Left renal pelvis (tissue), 4 donors: ENCODE data around the gene TAF1A. TPM values are rescaled to one million over a fixed set of nuclear protein-coding genes. Genes with fewer than 3 reads are reported as not detected.

Experiments used
- DNase-seq, 4 donors: peaks; one replicate each; pipeline ENCODE4 v3.0.0-alpha.2; 2013; ENCODE audit warnings: low read depth in 4 of 4, low spot score in 3 of 4
- polyA plus RNA-seq, 4 donors: library from polyadenylated mRNA; unstranded; fragments of 120-200 nt; gene quantifications; one replicate each; pipeline ENCODE4 v1.2.1, GENCODE V29; 2013; ENCODE audit not compliant: insufficient read length in 4 of 4

The TAF1A gene
- polyA plus RNA-seq, 4 donors, result 14.7 to 19.2 (median 16.0) TPM

- no peak for DNase-seq
Measured at GRCh38 chr1:222540598-222540995, 49.1 kb downstream of the TAF1A start.

- DNase-seq, result no peak
Measured at GRCh38 chr1:222539951-222540597, 49.7 kb downstream of the TAF1A start.

GRCh38 chr1:222535455-222535854 is 54.3 kb downstream of the TAF1A start:
- DNase-seq, result no peak

- no peak for DNase-seq
Measured at GRCh38 chr1:222530852-222531251, 58.9 kb downstream of the TAF1A start.

GRCh38 chr1:222529916-222530315 is 59.8 kb downstream of the TAF1A start:
- no peak for DNase-seq

- DNase-seq, result no peak
Measured at GRCh38 chr1:222529181-222529580, 60.6 kb downstream of the TAF1A start.

GRCh38 chr1:222525951-222526350 is 63.8 kb downstream of the TAF1A start:
- no peak for DNase-seq

GRCh38 chr1:222523852-222524251 is 65.9 kb downstream of the TAF1A start:
- DNase-seq, result no peak

- DNase-seq, result no peak
Measured at GRCh38 chr1:222522105-222522915, 67.4 kb downstream of the TAF1A start.

GRCh38 chr1:222521299-222522104 is 68.2 kb downstream of the TAF1A start:
- DNase-seq, result peak in 3 of 4 donors; percentile 20 to 26 (median 22)

Other genes with a start within 250 kb of the TAF1A start
- 1 to 10 TPM in 2 of 4 donors, under 1 TPM in 2; 0.44 to 1.2 (median 0.83) TPM for gene HHIPL2, start 41.8 kb downstream of the TAF1A start, polyA plus RNA-seq
- gene MIA3, start 28.2 kb upstream of the TAF1A start, polyA plus RNA-seq, result 10 to 100 TPM; 68.6 to 84.0 (median 72.2) TPM
- 10 to 100 TPM; 57.7 to 93.3 (median 82.9) TPM for gene AIDA, start 122.6 kb upstream of the TAF1A start, polyA plus RNA-seq
- gene BROX, start 122.6 kb upstream of the TAF1A start, polyA plus RNA-seq, result 10 to 100 TPM; 30.5 to 47.9 (median 45.3) TPM
- under 1 TPM; 0.13 to 0.27 (median 0.23) TPM for gene FAM177B, start 147.3 kb upstream of the TAF1A start, polyA plus RNA-seq
- gene DISP1, start 225.1 kb upstream of the TAF1A start, polyA plus RNA-seq, result 10 to 100 TPM; 14.5 to 15.3 (median 15.0) TPM